Stimulated activated CD8-positive, alpha-beta memory T cell treated with anti-CD3 and anti-CD28 coated beads, Interleukin-15, amount 100 ng/mL, for 24 hours (primary cell): Measurements from ENCODE around the gene GALNT15.
A peak's percentile ranks its signal among the peaks of the same experiment; 100 is the strongest.

Experiments
- DNase-seq: peaks from one replicate; pipeline ENCODE4 v3.0.0-alpha.2; 2020; ENCODE audit warnings: low read depth

GALNT15 gene

GRCh38 chr3:16151109-16151508 is 23.4 kb upstream of the GALNT15 start:
- DNase-seq: no peak

- DNase-seq: no peak
These were observed 6.3 kb upstream of the GALNT15 start for GRCh38 chr3:16168211-16168610.

- no peak for DNase-seq
These were observed 3.5 kb upstream of the GALNT15 start for GRCh38 chr3:16171009-16171408.

- no peak for DNase-seq
These were observed 2.7 kb upstream of the GALNT15 start for GRCh38 chr3:16171825-16172224.

GRCh38 chr3:16173283-16174025 is 1.0 kb upstream of the GALNT15 start:
- DNase-seq: no peak

- no peak for DNase-seq
These were observed 489 bp upstream of the GALNT15 start for GRCh38 chr3:16174026-16174355.

GRCh38 chr3:16174976-16175901 is 759 bp downstream of the GALNT15 start:
- no peak for DNase-seq

- DNase-seq: no peak
These were observed 2.0 kb downstream of the GALNT15 start for GRCh38 chr3:16176391-16177030.

GRCh38 chr3:16177382-16177781 is 2.9 kb downstream of the GALNT15 start:
- DNase-seq: no peak

- DNase-seq: peak; percentile 54
These were observed 3.6 kb downstream of the GALNT15 start for GRCh38 chr3:16177962-16178627.

- DNase-seq: no peak
These were observed 4.1 kb downstream of the GALNT15 start for GRCh38 chr3:16178628-16178988.

GRCh38 chr3:16179261-16179660 is 4.8 kb downstream of the GALNT15 start:
- no peak for DNase-seq

GRCh38 chr3:16179771-16180736 is 5.6 kb downstream of the GALNT15 start:
- DNase-seq: no peak

GRCh38 chr3:16180737-16181134 is 6.3 kb downstream of the GALNT15 start:
- DNase-seq: no peak

- no peak for DNase-seq
These were observed 6.9 kb downstream of the GALNT15 start for GRCh38 chr3:16181361-16181760.

- no peak for DNase-seq
These were observed 7.7 kb downstream of the GALNT15 start for GRCh38 chr3:16182183-16182582.

GRCh38 chr3:16182612-16183011 is 8.1 kb downstream of the GALNT15 start:
- no peak for DNase-seq

GRCh38 chr3:16183082-16183481 is 8.6 kb downstream of the GALNT15 start:
- no peak for DNase-seq

GRCh38 chr3:16183601-16184270 is 9.3 kb downstream of the GALNT15 start:
- DNase-seq: no peak

- DNase-seq: no peak
These were observed 11.6 kb downstream of the GALNT15 start for GRCh38 chr3:16186086-16186485.

- no peak for DNase-seq
These were observed 12.1 kb downstream of the GALNT15 start for GRCh38 chr3:16186565-16186964.
